Measurements from ENCODE around the gene FOXA1. TPM values are rescaled to one million over a fixed set of nuclear protein-coding genes. Genes with fewer than 3 reads are reported as not detected.

FOXA1 gene
- total RNA-seq, 4 donors from 2014 or later, result not detected

- no peak for TF ChIP-seq POLR2A (IDR thresholded peaks at IDR 0.05)
- TF ChIP-seq, protein P1, sequence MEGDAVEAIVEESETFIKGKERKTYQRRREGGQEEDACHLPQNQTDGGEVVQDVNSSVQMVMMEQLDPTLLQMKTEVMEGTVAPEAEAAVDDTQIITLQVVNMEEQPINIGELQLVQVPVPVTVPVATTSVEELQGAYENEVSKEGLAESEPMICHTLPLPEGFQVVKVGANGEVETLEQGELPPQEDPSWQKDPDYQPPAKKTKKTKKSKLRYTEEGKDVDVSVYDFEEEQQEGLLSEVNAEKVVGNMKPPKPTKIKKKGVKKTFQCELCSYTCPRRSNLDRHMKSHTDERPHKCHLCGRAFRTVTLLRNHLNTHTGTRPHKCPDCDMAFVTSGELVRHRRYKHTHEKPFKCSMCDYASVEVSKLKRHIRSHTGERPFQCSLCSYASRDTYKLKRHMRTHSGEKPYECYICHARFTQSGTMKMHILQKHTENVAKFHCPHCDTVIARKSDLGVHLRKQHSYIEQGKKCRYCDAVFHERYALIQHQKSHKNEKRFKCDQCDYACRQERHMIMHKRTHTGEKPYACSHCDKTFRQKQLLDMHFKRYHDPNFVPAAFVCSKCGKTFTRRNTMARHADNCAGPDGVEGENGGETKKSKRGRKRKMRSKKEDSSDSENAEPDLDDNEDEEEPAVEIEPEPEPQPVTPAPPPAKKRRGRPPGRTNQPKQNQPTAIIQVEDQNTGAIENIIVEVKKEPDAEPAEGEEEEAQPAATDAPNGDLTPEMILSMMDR (IDR thresholded peaks at IDR 0.05), result no peak
- no peaks in the 10 kb centered on the region for H3K36me3 ChIP-seq
- DNase-seq, result no peak
- no peak overlapping the region for H3K27ac ChIP-seq
- peaks cover 30 to 88% of the 10 kb centered on the region in 2 donors for H3K27me3 ChIP-seq
- intact Hi-C loops (cut with DNase I; ENCODE audit: low total_unique reads), result no loop called here
- no peaks in the 10 kb centered on the region for H3K9me3 ChIP-seq
- H3K4me1 ChIP-seq, result peaks cover 0 to 7% of the 10 kb centered on the region in 2 donors
- H3K4me3 ChIP-seq, result no peak overlapping the region
These were observed 7.8 kb downstream of the FOXA1 start for GRCh38 chr14:37587131-37587803.

DNA sequence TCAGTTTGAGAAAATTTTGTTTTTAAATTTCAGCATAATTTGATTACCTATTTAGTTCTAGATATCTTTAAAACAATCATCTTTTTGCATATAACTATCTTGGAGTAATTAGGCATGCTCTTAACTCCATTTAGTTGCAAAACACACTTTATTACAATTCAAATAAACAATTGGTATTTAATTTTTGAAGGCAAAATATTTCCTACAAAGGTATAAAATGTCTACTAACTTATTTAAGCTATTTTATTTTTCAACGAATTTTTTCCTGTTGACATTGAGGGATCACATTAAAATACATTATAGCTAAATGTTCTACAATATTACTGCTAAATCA lies 8.3 kb downstream of the FOXA1 start:
- H3K27me3 ChIP-seq, result peaks cover 26 to 83% of the 10 kb centered on the region in 2 donors

GRCh38 chr14:37585971-37586796 lies 8.9 kb downstream of the FOXA1 start:
- Histone ChIP-seq H3K4me3 (no peak overlapping the region), H3K27ac (no peak overlapping the region), H3K9me3 (no peaks in the 10 kb centered on the region), H3K36me3 (no peaks in the 10 kb centered on the region), H3K4me1 (peaks cover 0 to 7% of the 10 kb centered on the region in 2 donors), H3K27me3 (peaks cover 21 to 77% of the 10 kb centered on the region in 2 donors)
- no peak for TF ChIP-seq POLR2A (IDR thresholded peaks at IDR 0.05)
- TF ChIP-seq, protein P1 (IDR thresholded peaks at IDR 0.05), result no peak
- intact Hi-C loops (cut with DNase I; ENCODE audit: low total_unique reads), result no loop called here
- DNase-seq, result no peak

More for the DNA sequence above, 8.3 kb downstream of the FOXA1 start:
- Histone ChIP-seq H3K4me1 (peaks cover 0 to 7% of the 10 kb centered on the region in 2 donors), H3K4me3 (no peak overlapping the region), H3K36me3 (no peaks in the 10 kb centered on the region), H3K27ac (no peak overlapping the region), H3K9me3 (no peaks in the 10 kb centered on the region)
- no peak for DNase-seq
- intact Hi-C loops (cut with DNase I; ENCODE audit: low total_unique reads), result no loop called here
- TF ChIP-seq, protein P1 (IDR thresholded peaks at IDR 0.05), result no peak
- TF ChIP-seq POLR2A (IDR thresholded peaks at IDR 0.05), result no peak

GRCh38 chr14:37585101-37585511 lies 9.9 kb downstream of the FOXA1 start:
- H3K27me3 ChIP-seq, result peaks cover 19 to 66% of the 10 kb centered on the region in 2 donors
- no peaks in the 10 kb centered on the region for H3K9me3 ChIP-seq
- H3K4me3 ChIP-seq, result no peak overlapping the region
- intact Hi-C loops (cut with DNase I; ENCODE audit: low total_unique reads), result no loop called here
- peaks cover 0 to 7% of the 10 kb centered on the region in 2 donors for H3K4me1 ChIP-seq
- no peaks in the 10 kb centered on the region for H3K36me3 ChIP-seq
- no peak for TF ChIP-seq POLR2A (IDR thresholded peaks at IDR 0.05)
- TF ChIP-seq, protein P1 (IDR thresholded peaks at IDR 0.05), result no peak
- no peak for DNase-seq
- no peak overlapping the region for H3K27ac ChIP-seq

Measured in uterus (tissue), 4 donors.